Retinal pigment epithelial cell (primary cell): ENCODE data around the gene HTATIP2.
A peak's percentile ranks its signal among the peaks of the same experiment; 100 is the strongest.

Experiments
- DNase-seq: peaks from one replicate; pipeline ENCODE4 v3.0.0-alpha.2; 2010; ENCODE audit warnings: low read depth
- H3K4me3 ChIP-seq: 2 replicates; pipeline ENCODE4 v1.5.1; 2011; ENCODE audit warnings: mild to moderate bottlenecking, low read length, control low read depth, moderate library complexity
- TF ChIP-seq, protein P1 (sequence below): conservative IDR thresholded peaks from 2 replicates; pipeline ENCODE4 v1.5.1; 2011; ENCODE audit warnings: low read depth, low read length, control low read depth, inconsistent platforms

Gene HTATIP2

DNA sequence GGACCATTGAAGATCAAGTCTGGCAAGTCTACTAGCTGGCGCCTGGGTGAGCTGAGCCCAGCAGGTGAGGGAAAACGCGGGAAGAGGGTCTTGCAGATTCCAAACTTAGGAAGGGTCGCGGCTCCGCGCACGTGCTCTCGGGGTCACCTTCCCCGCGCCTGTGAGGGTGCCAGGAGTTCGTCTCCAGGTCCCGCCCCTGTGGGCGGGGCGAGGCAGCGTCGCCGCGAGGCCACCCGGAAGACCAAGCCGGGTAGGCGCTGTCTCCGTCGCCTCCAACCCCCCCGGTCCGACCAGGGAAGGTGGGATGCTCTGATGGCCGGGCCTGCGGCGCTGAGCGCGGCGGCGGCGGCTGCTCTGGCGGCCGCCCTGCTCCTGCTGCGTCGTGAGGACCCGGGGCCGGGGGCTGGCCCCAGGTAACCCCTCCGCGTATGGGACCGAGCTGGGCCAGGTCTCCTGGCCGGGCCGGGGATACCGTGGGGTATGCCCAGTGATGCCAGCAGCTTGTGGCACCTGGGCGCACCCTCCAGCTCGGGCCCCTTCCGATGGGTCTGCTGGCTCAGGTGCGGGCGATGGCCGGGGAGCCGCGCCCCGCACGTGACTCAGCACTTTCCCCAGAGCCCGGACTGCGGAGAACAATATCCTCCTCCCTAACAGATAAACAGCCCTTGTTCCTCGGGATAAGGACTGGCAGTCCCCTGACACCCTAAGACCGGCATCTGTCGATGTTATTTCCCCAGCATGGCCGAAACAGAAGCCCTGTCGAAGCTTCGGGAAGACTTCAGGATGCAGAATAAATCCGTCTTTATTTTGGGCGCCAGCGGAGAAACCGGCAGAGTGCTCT, at the start of gene HTATIP2:
HTATIP2 (plus strand) TSS at position 215 of the 841 bp plus-strand sequence; CDS start at position 739, 524 bp downstream.
- TF ChIP-seq, protein P1, sequence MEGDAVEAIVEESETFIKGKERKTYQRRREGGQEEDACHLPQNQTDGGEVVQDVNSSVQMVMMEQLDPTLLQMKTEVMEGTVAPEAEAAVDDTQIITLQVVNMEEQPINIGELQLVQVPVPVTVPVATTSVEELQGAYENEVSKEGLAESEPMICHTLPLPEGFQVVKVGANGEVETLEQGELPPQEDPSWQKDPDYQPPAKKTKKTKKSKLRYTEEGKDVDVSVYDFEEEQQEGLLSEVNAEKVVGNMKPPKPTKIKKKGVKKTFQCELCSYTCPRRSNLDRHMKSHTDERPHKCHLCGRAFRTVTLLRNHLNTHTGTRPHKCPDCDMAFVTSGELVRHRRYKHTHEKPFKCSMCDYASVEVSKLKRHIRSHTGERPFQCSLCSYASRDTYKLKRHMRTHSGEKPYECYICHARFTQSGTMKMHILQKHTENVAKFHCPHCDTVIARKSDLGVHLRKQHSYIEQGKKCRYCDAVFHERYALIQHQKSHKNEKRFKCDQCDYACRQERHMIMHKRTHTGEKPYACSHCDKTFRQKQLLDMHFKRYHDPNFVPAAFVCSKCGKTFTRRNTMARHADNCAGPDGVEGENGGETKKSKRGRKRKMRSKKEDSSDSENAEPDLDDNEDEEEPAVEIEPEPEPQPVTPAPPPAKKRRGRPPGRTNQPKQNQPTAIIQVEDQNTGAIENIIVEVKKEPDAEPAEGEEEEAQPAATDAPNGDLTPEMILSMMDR = no peak
- no peak for DNase-seq

DNA sequence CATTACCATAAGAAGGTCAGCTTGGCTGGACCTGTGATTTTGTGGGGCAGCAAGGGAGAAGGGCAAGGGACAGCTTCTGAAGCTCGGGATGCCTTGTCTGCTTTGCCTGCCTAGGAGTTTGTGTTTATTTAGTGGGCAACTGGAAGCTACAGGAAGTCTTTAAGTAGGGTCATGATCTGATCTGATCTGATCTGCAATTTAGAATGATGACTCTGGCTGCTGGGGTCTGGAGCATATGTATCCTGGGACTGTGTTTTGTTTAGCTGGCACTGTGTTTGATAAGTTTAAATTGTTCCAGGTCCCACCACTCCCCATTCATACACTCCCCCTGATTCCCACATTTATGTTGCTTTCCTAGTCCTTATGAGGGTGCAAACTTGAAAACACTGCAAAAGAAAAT, 47.7 kb upstream of the HTATIP2 start:
- TF ChIP-seq, protein P1 = no peak
- DNase-seq = no peak

More for the DNA sequence above, at the start of gene HTATIP2:
- peak within 1 kb of the TSS; percentile 56 for H3K4me3 ChIP-seq

DNA sequence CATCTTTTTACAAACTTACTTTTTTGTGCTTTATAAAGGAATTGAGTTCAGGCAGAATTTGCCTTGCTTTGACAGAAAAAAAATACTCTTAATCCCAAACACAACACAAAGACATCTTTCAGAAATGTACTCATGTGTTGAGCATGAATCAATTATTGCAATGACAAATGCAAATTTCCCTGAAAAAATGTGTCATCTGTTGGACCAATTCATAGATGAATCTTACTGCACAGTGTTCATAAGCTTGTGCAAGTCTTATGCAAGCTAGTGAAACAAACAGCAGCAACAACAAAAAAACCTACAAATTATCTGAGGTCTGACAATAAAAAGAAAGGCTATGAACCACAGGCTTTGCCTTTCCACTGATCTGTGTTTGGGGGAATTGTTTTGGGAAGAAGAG, 42.3 kb upstream of the HTATIP2 start:
- TF ChIP-seq, protein P1 = no peak
- DNase-seq = no peak
- no peak overlapping the region for H3K4me3 ChIP-seq

More for the DNA sequence above, 47.7 kb upstream of the HTATIP2 start:
- H3K4me3 ChIP-seq = no peak overlapping the region

DNA sequence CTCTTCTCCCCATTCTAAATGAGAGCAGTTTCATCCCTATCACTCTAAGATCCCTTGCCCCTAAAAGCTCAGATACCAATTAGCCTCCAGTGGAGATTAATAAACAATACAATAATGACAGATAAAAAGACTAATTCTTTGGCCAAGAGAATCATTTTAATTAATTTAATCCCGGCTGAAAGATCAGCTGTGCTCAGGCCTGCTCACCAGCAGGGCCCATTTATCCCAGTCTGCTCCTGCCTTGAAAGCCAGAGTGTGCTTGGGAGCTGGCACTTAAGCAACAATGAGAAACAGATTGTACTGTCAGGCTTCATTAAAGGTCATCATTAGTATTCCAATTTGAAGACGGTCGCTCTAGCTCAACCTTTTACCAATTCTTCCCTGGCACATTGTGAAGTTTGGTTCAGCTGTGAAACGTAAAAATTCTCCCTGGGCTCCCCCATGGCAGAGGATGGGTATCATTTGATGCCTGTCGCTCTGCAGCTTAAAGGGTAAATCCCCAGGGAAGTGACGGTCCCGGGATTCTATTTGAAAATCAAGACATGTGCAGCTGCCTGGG, 36.1 kb upstream of the HTATIP2 start:
- TF ChIP-seq, protein P1 = no peak
- H3K4me3 ChIP-seq = no peak overlapping the region
- no peak for DNase-seq

DNA sequence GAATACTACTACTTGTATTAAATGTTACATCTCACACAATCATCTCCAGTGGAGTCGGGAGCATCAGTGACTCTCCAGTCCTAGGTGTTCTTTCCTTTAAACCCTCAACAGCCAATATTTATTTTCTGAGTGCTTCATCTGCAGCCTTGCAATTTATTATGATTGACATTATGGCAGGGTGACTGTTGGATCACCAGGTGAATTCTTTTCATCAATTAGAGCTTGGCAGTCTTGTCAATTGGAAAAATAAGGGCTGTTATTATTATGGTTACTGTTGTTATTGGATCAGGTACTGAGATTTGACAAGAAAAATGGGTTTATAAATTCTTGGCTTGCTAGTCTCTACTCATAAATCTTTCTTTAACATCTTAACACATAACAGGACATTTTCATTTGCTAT, 27.5 kb upstream of the HTATIP2 start:
- TF ChIP-seq, protein P1 = no peak
- H3K4me3 ChIP-seq = no peak overlapping the region
- no peak for DNase-seq

DNA sequence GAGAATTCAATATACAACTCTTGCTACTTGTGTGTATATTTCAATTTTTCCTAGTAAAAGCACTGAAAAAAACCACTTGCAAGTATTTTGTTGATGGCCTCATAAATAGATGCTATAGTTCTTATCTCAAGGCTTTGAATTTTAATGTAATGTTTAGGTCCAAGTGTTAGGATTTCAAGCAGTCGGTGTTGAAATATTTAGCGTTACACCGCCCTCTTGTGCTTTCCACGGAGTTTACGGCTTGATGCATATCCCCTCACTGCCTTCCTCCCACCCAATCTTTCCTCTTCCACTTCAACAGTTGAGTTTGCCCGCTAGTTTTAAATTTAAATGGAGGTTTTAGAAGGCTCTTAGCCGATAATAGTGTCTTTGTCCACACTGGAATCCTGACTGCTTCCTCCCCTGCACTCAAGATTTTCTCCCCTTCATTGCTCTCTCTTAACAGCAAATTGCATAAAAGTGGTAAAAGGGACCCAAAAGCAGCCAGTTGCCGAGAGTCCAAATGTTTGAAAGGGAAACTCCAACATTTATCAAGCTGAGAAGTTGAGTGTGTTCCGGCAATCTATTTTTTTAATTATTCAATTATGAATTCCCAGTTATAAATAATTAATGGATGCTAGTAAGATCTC, 25.9 kb upstream of the HTATIP2 start:
- no peak overlapping the region for H3K4me3 ChIP-seq
- TF ChIP-seq, protein P1 = peak; percentile 64

More for the DNA sequence above, 25.9 kb upstream of the HTATIP2 start:
- no peak for DNase-seq
